Retinal pigment epithelial cell (primary cell): ENCODE measurements around the gene BEGAIN.

Experiments
- DNase-seq: peaks from one replicate; pipeline ENCODE4 v3.0.0-alpha.2; 2010; ENCODE audit warnings: low read depth
- H3K4me3 ChIP-seq: 2 replicates; pipeline ENCODE4 v1.5.1; 2011; ENCODE audit warnings: mild to moderate bottlenecking, low read length, control low read depth, moderate library complexity
- CTCF ChIP-seq: conservative IDR thresholded peaks from 2 replicates; pipeline ENCODE4 v1.5.1; 2011; ENCODE audit warnings: low read depth, low read length, control low read depth, inconsistent platforms

The BEGAIN gene

GRCh38 chr14:100554696-100555320 lies 32.4 kb downstream of the BEGAIN start:
- DNase-seq = no peak
- H3K4me3 ChIP-seq = no peak overlapping the region
- TF ChIP-seq CTCF = no peak

GRCh38 chr14:100554082-100554677 lies 33.0 kb downstream of the BEGAIN start:
- no peak for DNase-seq
- no peak overlapping the region for H3K4me3 ChIP-seq
- no peak for TF ChIP-seq CTCF

GRCh38 chr14:100553471-100553870 lies 33.7 kb downstream of the BEGAIN start:
- no peak overlapping the region for H3K4me3 ChIP-seq
- no peak for TF ChIP-seq CTCF
- DNase-seq = no peak

- no peak for TF ChIP-seq CTCF
- H3K4me3 ChIP-seq = no peak overlapping the region
These were observed 34.6 kb downstream of the BEGAIN start for GRCh38 chr14:100552524-100553125.

GRCh38 chr14:100551056-100551455 lies 36.2 kb downstream of the BEGAIN start:
- DNase-seq = no peak
- H3K4me3 ChIP-seq = no peak overlapping the region
- TF ChIP-seq CTCF = no peak

More at GRCh38 chr14:100552524-100553125, 34.6 kb downstream of the BEGAIN start:
- DNase-seq = no peak

GRCh38 chr14:100549834-100550625 lies 37.2 kb downstream of the BEGAIN start:
- no peak overlapping the region for H3K4me3 ChIP-seq
- no peak for TF ChIP-seq CTCF
- DNase-seq = no peak
